HPDE6-E6E7 (cell line): ENCODE results near the gene CMTM1.

Experiments
- DNase-seq: peaks from one replicate; pipeline ENCODE4 v3.0.0; 2011; ENCODE audit warnings: missing footprints; ENCODE audit errors: extremely low spot score

The CMTM1 gene

GRCh38 chr16:66566051-66566901, at the start of gene CMTM1:
TSS of gene CMTM1 (plus strand) at chr16:66566439. CDS start at chr16:66566514, 75 bp downstream.
- no peak for DNase-seq

GRCh38 chr16:66516509-66516807, 49.8 kb upstream of the CMTM1 start:
- DNase-seq = no peak

- DNase-seq = peak; percentile 98
These were observed 49.2 kb upstream of the CMTM1 start for GRCh38 chr16:66516808-66517585.

- DNase-seq = no peak
These were observed 48.5 kb upstream of the CMTM1 start for GRCh38 chr16:66517586-66518263.

- no peak for DNase-seq
These were observed 46.5 kb upstream of the CMTM1 start for GRCh38 chr16:66519482-66520373.

GRCh38 chr16:66520406-66521170, 45.7 kb upstream of the CMTM1 start:
- DNase-seq = no peak

GRCh38 chr16:66521252-66521713, 45.0 kb upstream of the CMTM1 start:
- no peak for DNase-seq

- DNase-seq = peak; percentile 67
These were observed 44.1 kb upstream of the CMTM1 start for GRCh38 chr16:66521951-66522771.

GRCh38 chr16:66522816-66523590, 43.2 kb upstream of the CMTM1 start:
- DNase-seq = no peak

- no peak for DNase-seq
These were observed 42.3 kb upstream of the CMTM1 start for GRCh38 chr16:66523861-66524354.

GRCh38 chr16:66524601-66525164, 41.6 kb upstream of the CMTM1 start:
- no peak for DNase-seq

GRCh38 chr16:66525396-66526180, 40.7 kb upstream of the CMTM1 start:
- no peak for DNase-seq

- DNase-seq = no peak
These were observed 37.9 kb upstream of the CMTM1 start for GRCh38 chr16:66528294-66528693.

- no peak for DNase-seq
These were observed 36.8 kb upstream of the CMTM1 start for GRCh38 chr16:66529475-66529874.

- no peak for DNase-seq
These were observed 31.9 kb upstream of the CMTM1 start for GRCh38 chr16:66534376-66534799.

- no peak for DNase-seq
These were observed 29.7 kb upstream of the CMTM1 start for GRCh38 chr16:66536525-66536924.

- DNase-seq = no peak
These were observed 29.0 kb upstream of the CMTM1 start for GRCh38 chr16:66537236-66537635.

- DNase-seq = no peak
These were observed 27.3 kb upstream of the CMTM1 start for GRCh38 chr16:66538910-66539309.
